ENCODE measurements around the gene CFAP100. TPM values are rescaled to one million over a fixed set of nuclear protein-coding genes. Genes with fewer than 3 reads are reported as not detected.

Gene CFAP100
- total and polyA plus RNA-seq, 9 of the 15 experiments (the other 6 are each of a cell fraction or from before 2014, with no cell fraction given): not detected

DNA sequence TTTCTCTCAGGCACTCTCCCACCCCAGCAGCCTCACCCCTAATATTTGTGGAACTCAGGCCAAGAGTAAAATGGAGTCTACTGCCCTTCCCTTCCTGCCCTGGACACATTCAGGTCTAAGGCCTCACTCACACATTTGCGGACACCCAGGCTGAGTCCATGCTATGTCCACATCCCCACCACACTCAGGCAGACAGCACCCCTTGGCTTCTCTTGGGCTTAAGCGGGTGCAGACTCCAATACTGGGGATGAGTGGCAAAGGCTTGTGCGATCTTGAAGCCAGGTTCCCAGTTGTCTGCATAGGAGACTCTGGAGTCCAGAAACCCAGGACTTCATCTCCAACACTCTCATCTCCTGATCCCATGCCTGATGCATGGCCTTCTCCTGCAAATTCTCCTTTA lies 17.5 kb upstream of the CFAP100 start (continued):
- TF ChIP-seq CXXC5 (CRISPR knock-in tag; IDR thresholded peaks at IDR 0.05) (no peak), ELF4 (CRISPR knock-in tag; IDR thresholded peaks at IDR 0.05) (no peak), NONO (IDR thresholded peaks at IDR 0.05; ENCODE audit: low read depth in 2 of 2, low read length in 1 of 2) (no peak), ILK (tag; IDR thresholded peaks at IDR 0.05; ENCODE audit: borderline replicate concordance, low read depth) (no peak)
- TF ChIP-seq, protein P1, sequence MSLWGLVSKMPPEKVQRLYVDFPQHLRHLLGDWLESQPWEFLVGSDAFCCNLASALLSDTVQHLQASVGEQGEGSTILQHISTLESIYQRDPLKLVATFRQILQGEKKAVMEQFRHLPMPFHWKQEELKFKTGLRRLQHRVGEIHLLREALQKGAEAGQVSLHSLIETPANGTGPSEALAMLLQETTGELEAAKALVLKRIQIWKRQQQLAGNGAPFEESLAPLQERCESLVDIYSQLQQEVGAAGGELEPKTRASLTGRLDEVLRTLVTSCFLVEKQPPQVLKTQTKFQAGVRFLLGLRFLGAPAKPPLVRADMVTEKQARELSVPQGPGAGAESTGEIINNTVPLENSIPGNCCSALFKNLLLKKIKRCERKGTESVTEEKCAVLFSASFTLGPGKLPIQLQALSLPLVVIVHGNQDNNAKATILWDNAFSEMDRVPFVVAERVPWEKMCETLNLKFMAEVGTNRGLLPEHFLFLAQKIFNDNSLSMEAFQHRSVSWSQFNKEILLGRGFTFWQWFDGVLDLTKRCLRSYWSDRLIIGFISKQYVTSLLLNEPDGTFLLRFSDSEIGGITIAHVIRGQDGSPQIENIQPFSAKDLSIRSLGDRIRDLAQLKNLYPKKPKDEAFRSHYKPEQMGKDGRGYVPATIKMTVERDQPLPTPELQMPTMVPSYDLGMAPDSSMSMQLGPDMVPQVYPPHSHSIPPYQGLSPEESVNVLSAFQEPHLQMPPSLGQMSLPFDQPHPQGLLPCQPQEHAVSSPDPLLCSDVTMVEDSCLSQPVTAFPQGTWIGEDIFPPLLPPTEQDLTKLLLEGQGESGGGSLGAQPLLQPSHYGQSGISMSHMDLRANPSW (CRISPR knock-in tag; IDR thresholded peaks at IDR 0.05): no peak

DNA sequence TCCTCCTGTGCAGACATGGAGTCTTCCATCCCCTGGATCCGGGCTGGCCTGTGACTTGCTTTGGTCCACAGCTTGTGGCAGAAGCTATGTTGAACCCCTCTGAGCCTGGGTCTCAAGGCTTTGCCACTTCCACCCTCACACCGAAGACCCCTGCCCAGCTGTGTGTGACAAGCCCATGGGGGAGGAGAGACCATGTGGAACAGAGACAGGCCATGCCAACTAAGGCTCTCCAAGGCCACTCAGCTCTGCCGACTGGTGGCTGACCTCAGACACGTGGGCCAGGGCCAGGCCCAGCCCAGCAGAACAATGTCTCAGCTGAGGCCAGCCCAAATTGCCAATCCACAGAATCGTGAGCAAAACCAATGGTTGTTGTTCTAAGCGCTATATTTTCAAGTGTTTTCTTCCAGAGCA lies 16.4 kb upstream of the CFAP100 start:
- H3K27ac ChIP-seq (ENCODE audit: extremely low read depth, low read depth, low read length): no peak overlapping the region
- no peak overlapping the region for H3K4me3 ChIP-seq
- peaks cover 7 to 38% of the 10 kb centered on the region in 2 experiments; a peak in 3 of 5 replicates for H3K27me3 ChIP-seq (ENCODE audit: control insufficient read depth in 2 of 2, insufficient read depth in 2 of 2, low read length in 2 of 2)
- FAIRE-seq: no peak
- in situ Hi-C loops (cut with MboI) (loop anchor here (25.0 kb wide), 1 partner anchor 241 kb away; no protein-coding TSS in a partner anchor), intact Hi-C loops (cut with micrococcal nuclease) (no loop called here)
- no peak overlapping the region for H2AFZ ChIP-seq (ENCODE audit: low read depth, low read length)
- H3K36me3 ChIP-seq (ENCODE audit: control insufficient read depth, insufficient read depth, low read length): no peaks in the 10 kb centered on the region
- no TSS peak for BruUV-seq (replicated peaks)
- no peaks in the 10 kb centered on the region for H3K9me3 ChIP-seq (replicated peaks; ENCODE audit: control insufficient read depth, insufficient read depth, low read depth, low read length)
- H3K9ac ChIP-seq (ENCODE audit: insufficient read depth in 1 of 2, low read depth in 2 of 2, low read length in 2 of 2): no peak overlapping the region
- ChIA-PET CTCF (ENCODE audit: low intra/inter-chr PET ratio) (no interaction called here), POLR2A (interaction anchor here (0.5 kb wide), 1 partner anchor 114 kb away, joined by 3 read pairs; no protein-coding TSS in a partner anchor)
- no peak for DNase-seq (ENCODE audit: extremely low read depth in 1 of 4, low spot score in 3 of 4)
- no peaks in the 10 kb centered on the region for H3K4me1 ChIP-seq (replicated peaks in 1 of 2; ENCODE audit: control insufficient read depth in 2 of 2, insufficient read depth in 2 of 2, low read length in 2 of 2)
- no peak for ATAC-seq
- H3K9me1 ChIP-seq (ENCODE audit: control insufficient read depth, insufficient read depth, low read length): no peaks in the 10 kb centered on the region
- H4K20me1 ChIP-seq (replicated peaks; ENCODE audit: control insufficient read depth, insufficient read depth, low read length): no peaks in the 10 kb centered on the region
- H3K79me2 ChIP-seq (ENCODE audit: control insufficient read depth, insufficient read depth, low read length): no peaks in the 10 kb centered on the region
- 0% methylated on average over 6 of the region's 6 CpGs for WGBS (ENCODE audit: insufficient coverage, low coverage, missing lambda C conversion rate)
- no peak overlapping the region for H3K4me2 ChIP-seq (ENCODE audit: insufficient read depth, low read length)
- TF ChIP-seq CTBP1 (IDR thresholded peaks at IDR 0.05; ENCODE audit: borderline replicate concordance): no peak
- no peak for TF ChIP-seq RAD21 (CRISPR knock-in tag; conservative IDR thresholded peaks at IDR 0.05 in 1 of 2, IDR thresholded peaks at IDR 0.05 in 1 of 2)
- TF ChIP-seq MED1 (CRISPR knock-in tag; IDR thresholded peaks at IDR 0.05; ENCODE audit: borderline replicate concordance): no peak
- no peak for TF ChIP-seq ZNF253 (CRISPR knock-in tag; conservative IDR thresholded peaks at IDR 0.05)
- TF ChIP-seq, protein P2, sequence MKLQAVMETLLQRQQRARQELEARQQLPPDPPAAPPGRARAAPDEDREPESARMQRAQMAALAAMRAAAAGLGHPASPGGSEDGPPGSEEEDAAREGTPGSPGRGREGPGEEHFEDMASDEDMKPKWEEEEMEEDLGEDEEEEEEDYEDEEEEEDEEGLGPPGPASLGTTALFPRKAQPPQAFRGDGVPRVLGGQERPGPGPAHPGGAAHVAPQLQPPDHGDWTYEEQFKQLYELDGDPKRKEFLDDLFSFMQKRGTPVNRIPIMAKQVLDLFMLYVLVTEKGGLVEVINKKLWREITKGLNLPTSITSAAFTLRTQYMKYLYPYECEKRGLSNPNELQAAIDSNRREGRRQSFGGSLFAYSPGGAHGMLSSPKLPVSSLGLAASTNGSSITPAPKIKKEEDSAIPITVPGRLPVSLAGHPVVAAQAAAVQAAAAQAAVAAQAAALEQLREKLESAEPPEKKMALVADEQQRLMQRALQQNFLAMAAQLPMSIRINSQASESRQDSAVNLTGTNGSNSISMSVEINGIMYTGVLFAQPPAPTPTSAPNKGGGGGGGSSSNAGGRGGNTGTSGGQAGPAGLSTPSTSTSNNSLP (IDR thresholded peaks at IDR 0.05; ENCODE audit: borderline replicate concordance, low read depth, low read length): no peak
- no peak for TF ChIP-seq KAT2B (IDR thresholded peaks at IDR 0.05; ENCODE audit: low read depth, low read length)

Data from K562 (cell line).